IMR-90 (cell line): Measurements from ENCODE around the gene RNF112. TPM values are rescaled to one million over a fixed set of nuclear protein-coding genes. Genes with fewer than 3 reads are reported as not detected.

Experiments used
- ATAC-seq: fragments of 200-7000 bp; cut with Tn5 transposase; 2 replicates; pipeline ENCODE4 v1.9.1; 2020; ENCODE audit warnings: low read depth, mild to moderate bottlenecking, moderate library complexity
- BruUV-seq: library from RNA; stranded (reverse); fragments of 400-500 nt; replicated peaks from 2 replicates; lab custom pipeline; 2021; lab: Mats Ljungman, UMichigan
- CTCF ChIA-PET: fragments of 300-600 bp; formaldehyde crosslinking; extraction: SDS; loops from one replicate; lab custom pipeline; 2021; ENCODE audit warnings: antibody characterized with exemption; lab: Yijun Ruan, JAX
- POLR2A ChIA-PET: fragments of 300-600 bp; sonication (Branson Sonifier 250); formaldehyde crosslinking; loops from one replicate; lab custom pipeline; 2022; ENCODE audit warnings: antibody characterized with exemption; ENCODE audit not compliant: unreplicated experiment; lab: Charles Lee
- DNase-seq: peaks from one replicate; pipeline ENCODE4 v3.0.0; 2013
- H2AFZ ChIP-seq: replicated peaks from 2 replicates; pipeline ENCODE3; 2013; ENCODE audit warnings: low read length, mild to moderate bottlenecking; ENCODE audit not compliant: poor library complexity
- H2AK5ac ChIP-seq: 2 replicates; pipeline ENCODE4 v1.6.1; 2013; ENCODE audit warnings: low read depth, low read length, inconsistent platforms
- H2AK9ac ChIP-seq: replicated peaks from 2 replicates; pipeline ENCODE3; 2013; ENCODE audit warnings: mild to moderate bottlenecking, low read depth, low read length, moderate library complexity; ENCODE audit not compliant: poor library complexity
- H2BK120ac ChIP-seq: 2 replicates; pipeline ENCODE4 v1.6.1; 2013; ENCODE audit warnings: low read depth, low read length, inconsistent platforms
- H2BK15ac ChIP-seq: 3 replicates; pipeline ENCODE4 v1.6.1; 2013; ENCODE audit warnings: low read depth, low read length, inconsistent platforms
- H2BK20ac ChIP-seq: 2 replicates; pipeline ENCODE4 v1.6.1; 2013; ENCODE audit warnings: low read depth, mild to moderate bottlenecking, inconsistent platforms, low read length, moderate library complexity
- H2BK5ac ChIP-seq: 2 replicates; pipeline ENCODE4 v1.6.1; 2013; ENCODE audit warnings: mild to moderate bottlenecking, low read depth, low read length, inconsistent platforms; ENCODE audit not compliant: poor library complexity, severe bottlenecking
- H3K14ac ChIP-seq: replicated peaks from 2 replicates; pipeline ENCODE4 v1.6.1; 2013; ENCODE audit warnings: low read depth, low read length, inconsistent platforms
- H3K18ac ChIP-seq: 2 replicates; pipeline ENCODE4 v1.6.1; 2013; ENCODE audit warnings: low read depth, low read length, control low read depth
- H3K23ac ChIP-seq: 2 replicates; pipeline ENCODE4 v1.6.1; 2013; ENCODE audit warnings: low read depth, low read length, inconsistent platforms
- H3K27ac ChIP-seq: 2 replicates; pipeline ENCODE4 v1.5.1; 2013; ENCODE audit warnings: mild to moderate bottlenecking, control low read depth, low read length; ENCODE audit not compliant: insufficient read depth
- H3K27me3 ChIP-seq: 2 replicates; pipeline ENCODE4 v1.6.1; 2013; ENCODE audit warnings: low read length; ENCODE audit not compliant: control insufficient read depth, insufficient read depth
- H3K36me3 ChIP-seq: 2 replicates; pipeline ENCODE4 v1.6.1; 2013; ENCODE audit warnings: low read length, mixed read lengths; ENCODE audit not compliant: control insufficient read depth, insufficient read depth
- H3K4ac ChIP-seq: 2 replicates; pipeline ENCODE4 v1.6.1; 2013; ENCODE audit warnings: low read depth, low read length, inconsistent platforms
- H3K4me1 ChIP-seq: 2 replicates; pipeline ENCODE4 v1.6.1; 2013; ENCODE audit warnings: low read length, mixed read lengths; ENCODE audit not compliant: control insufficient read depth, insufficient read depth
- H3K4me2 ChIP-seq: 2 replicates; pipeline ENCODE4 v1.6.1; 2013; ENCODE audit warnings: low read depth, mild to moderate bottlenecking, control low read depth, low read length, moderate library complexity
- H3K4me3 ChIP-seq: 2 replicates; pipeline ENCODE4 v1.5.1; 2013; ENCODE audit warnings: low read depth, mild to moderate bottlenecking, control low read depth, low read length, moderate library complexity; ENCODE audit not compliant: insufficient read depth
- H3K56ac ChIP-seq: 2 replicates; pipeline ENCODE4 v1.6.1; 2013; ENCODE audit warnings: low read length, inconsistent platforms; ENCODE audit not compliant: insufficient read depth; ENCODE audit errors: extremely low read depth
- H3K79me1 ChIP-seq, 2 experiments: 2 replicates each; pipeline ENCODE4 v1.6.1; 2013; ENCODE audit warnings: low read length in 2 of 2, inconsistent platforms in 1 of 2, low read depth in 1 of 2
- H3K9ac ChIP-seq: 2 replicates; pipeline ENCODE4 v1.6.1; 2013; ENCODE audit warnings: low read depth, low read length, control low read depth
- H3K9me1 ChIP-seq: 2 replicates; pipeline ENCODE4 v1.6.1; 2013; ENCODE audit warnings: low read length, inconsistent platforms; ENCODE audit not compliant: insufficient read depth
- H3K9me3 ChIP-seq: 2 replicates; pipeline ENCODE4 v1.6.1; 2013; ENCODE audit warnings: low read length; ENCODE audit not compliant: control insufficient read depth, insufficient read depth
- H4K20me1 ChIP-seq: 2 replicates; pipeline ENCODE4 v1.6.1; 2013; ENCODE audit warnings: low read length, inconsistent platforms; ENCODE audit not compliant: insufficient read depth
- H4K5ac ChIP-seq: 2 replicates; pipeline ENCODE4 v1.6.1; 2013; ENCODE audit warnings: mild to moderate bottlenecking, low read depth, low read length, control low read depth
- H4K8ac ChIP-seq, 2 experiments: 2 replicates each; pipeline ENCODE4 v1.6.1; 2013; ENCODE audit warnings: low read depth in 2 of 2, low read length in 2 of 2, control low read depth in 1 of 2, inconsistent platforms in 1 of 2
- H4K91ac ChIP-seq: 2 replicates; pipeline ENCODE4 v1.6.1; 2013; ENCODE audit warnings: low read depth, low read length, inconsistent platforms; ENCODE audit not compliant: insufficient read depth
- CEBPB ChIP-seq: IDR thresholded peaks from 2 replicates; pipeline ENCODE4 v1.6.1; 2012; ENCODE audit warnings: low read depth, low read length, improper control_type of control experiment
- CHD1 ChIP-seq: IDR thresholded peaks from 2 replicates; pipeline ENCODE4 v1.6.1; 2012; ENCODE audit warnings: low read depth, low read length, improper control_type of control experiment
- MAZ ChIP-seq: IDR thresholded peaks from 2 replicates; pipeline ENCODE4 v1.6.1; 2012; ENCODE audit warnings: low read depth, mild to moderate bottlenecking, low read length, improper control_type of control experiment, moderate library complexity, borderline replicate concordance
- NFE2L2 ChIP-seq: fragments of 150-350 bp; IDR thresholded peaks from 2 replicates; pipeline ENCODE4 v1.6.1; 2016; ENCODE audit warnings: low read depth, mild to moderate bottlenecking, low read length
- POLR2A ChIP-seq: IDR thresholded peaks from 2 replicates; pipeline ENCODE4 v1.6.1; 2012; ENCODE audit warnings: mild to moderate bottlenecking, low read depth, low read length
- RAD21 ChIP-seq: IDR thresholded peaks from 2 replicates; pipeline ENCODE4 v1.6.1; 2012; ENCODE audit warnings: low read length, improper control_type of control experiment
- WGBS, 2 experiments: methylation state at CpG; one replicate each; pipeline versions ENCODE4 v1.1.5 to v1.1.7; 2013; ENCODE audit warnings: missing lambda C conversion rate in 2 of 2; ENCODE audit not compliant: insufficient read length in 1 of 2; ENCODE audit errors: extremely low coverage in 2 of 2; 5-methylcytosine and 5-hydroxymethylcytosine counted together
- dilution Hi-C: fragments of 300-500 bp; cut with HindIII; formaldehyde crosslinking; loops from one replicate; pipeline ENCODE4 v1.14.3; 2018; ENCODE audit warnings: low sequenced_read_pairs; ENCODE audit not compliant: unreplicated experiment
- in situ Hi-C: fragments of 300-500 bp; cut with MboI; formaldehyde crosslinking; loops from 3 replicates; pipeline ENCODE4 v1.14.3; 2019; ENCODE audit warnings: low sequenced_read_pairs, inconsistent platforms, mixed read lengths
- intact Hi-C: fragments of 100-400 bp; cut with micrococcal nuclease; formaldehyde crosslinking; loops from 2 replicates; pipeline ENCODE4 v1.10.0; 2022
- polyA plus RNA-seq, 3 experiments: library from polyadenylated mRNA; depleted of rRNA; stranded (reverse); fragments of >200 nt; gene quantifications; 2 replicates each; pipeline ENCODE4 v1.2.3, GENCODE V29; 2012; ENCODE audit warnings: low replicate concordance in 1 of 3
- total RNA-seq: library from RNA; depleted of rRNA; stranded (reverse); fragments of >200 nt; gene quantifications from 2 replicates; pipeline ENCODE4 v1.2.3, GENCODE V29; 2012
- TF ChIP-seq, protein P1 (sequence below): conservative IDR thresholded peaks from 2 replicates; pipeline ENCODE4 v1.5.1; 2012; ENCODE audit warnings: mild to moderate bottlenecking, low read depth, low read length, improper control_type of control experiment
- TF ChIP-seq, protein P2 (sequence below): fragments of 150-350 bp; IDR thresholded peaks from 2 replicates; pipeline ENCODE4 v1.6.1; 2017; ENCODE audit warnings: mild to moderate bottlenecking, antibody characterized with exemption, low read length, low read depth

RNF112 gene
- total and polyA plus RNA-seq, 2 of the 4 experiments (the other 2 are of a cell fraction): 2.5 to 5.7 TPM

DNA sequence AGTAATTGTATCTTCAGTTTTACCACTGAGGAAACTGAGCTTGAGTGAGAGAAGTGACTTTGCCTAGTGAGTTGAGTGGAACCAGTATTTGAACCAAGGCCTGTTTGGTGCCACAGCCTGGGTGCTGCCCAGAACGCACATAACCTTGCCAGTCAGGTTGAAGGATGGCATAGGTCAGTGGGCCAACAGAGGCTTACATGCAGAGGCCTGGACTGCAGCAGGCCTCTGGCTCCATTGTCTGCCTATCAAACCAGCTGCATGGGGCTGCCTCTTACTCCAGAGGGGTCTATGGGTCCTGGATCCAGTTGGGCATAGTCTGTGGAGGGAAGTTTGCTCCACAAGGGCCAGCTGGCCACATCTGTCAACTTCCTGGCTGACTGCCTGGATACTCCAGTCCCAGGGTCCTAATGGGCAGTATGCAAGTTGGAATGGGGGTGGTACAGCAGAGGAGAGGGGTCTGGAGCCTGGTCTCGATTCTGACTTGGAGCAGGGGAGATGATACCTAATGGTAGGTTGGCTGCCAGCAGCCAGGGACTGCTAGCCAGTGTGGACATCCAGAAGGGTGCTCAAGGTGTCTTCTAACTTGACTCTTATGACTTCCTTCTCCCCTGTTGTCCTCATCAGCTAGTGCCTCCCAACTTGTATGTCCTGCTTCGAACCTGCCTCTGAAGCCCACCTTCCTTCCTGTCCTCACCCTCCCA, 11.1 kb upstream of the RNF112 start:
- no peak overlapping the region for H3K4me3 ChIP-seq
- H3K4me2 ChIP-seq: no peak overlapping the region
- H2BK15ac ChIP-seq: no peak overlapping the region
- no peak overlapping the region for H2BK120ac ChIP-seq
- no peaks in the 10 kb centered on the region for H4K20me1 ChIP-seq
- CTCF ChIA-PET: interaction anchor here (0.8 to 1.1 kb wide), 2 partner anchors 10 kb away, joined by 3 read pairs; no protein-coding TSS in a partner anchor
- no peaks in the 10 kb centered on the region for H3K27me3 ChIP-seq
- no peak overlapping the region for H3K4ac ChIP-seq
- peaks cover 4% of the 10 kb centered on the region; the same call in 1 of the 2 replicates for H3K9me1 ChIP-seq
- intact Hi-C loops (no loop called here), in situ Hi-C loops (no loop called here), dilution Hi-C loops (no loop called here)
- H4K91ac ChIP-seq: no peak overlapping the region
- ATAC-seq (no peak), DNase-seq (no peak)
- H2AK9ac ChIP-seq: no peak overlapping the region
- no peak overlapping the region for H3K27ac ChIP-seq
- no peak overlapping the region for H3K18ac ChIP-seq
- H2BK20ac ChIP-seq: no peak overlapping the region
- H2AFZ ChIP-seq: no peak overlapping the region
- POLR2A ChIA-PET: no interaction called here
- no peak overlapping the region for H3K9ac ChIP-seq
- WGBS, 2 experiments: 75% methylated on average over 1 of the region's 3 CpGs; no CpG with 5 or more reads in 1 of the 2 experiments
- TF ChIP-seq CHD1: no peak
- TF ChIP-seq POLR2A: no peak
- no peak for TF ChIP-seq RAD21
- TF ChIP-seq, protein P1, sequence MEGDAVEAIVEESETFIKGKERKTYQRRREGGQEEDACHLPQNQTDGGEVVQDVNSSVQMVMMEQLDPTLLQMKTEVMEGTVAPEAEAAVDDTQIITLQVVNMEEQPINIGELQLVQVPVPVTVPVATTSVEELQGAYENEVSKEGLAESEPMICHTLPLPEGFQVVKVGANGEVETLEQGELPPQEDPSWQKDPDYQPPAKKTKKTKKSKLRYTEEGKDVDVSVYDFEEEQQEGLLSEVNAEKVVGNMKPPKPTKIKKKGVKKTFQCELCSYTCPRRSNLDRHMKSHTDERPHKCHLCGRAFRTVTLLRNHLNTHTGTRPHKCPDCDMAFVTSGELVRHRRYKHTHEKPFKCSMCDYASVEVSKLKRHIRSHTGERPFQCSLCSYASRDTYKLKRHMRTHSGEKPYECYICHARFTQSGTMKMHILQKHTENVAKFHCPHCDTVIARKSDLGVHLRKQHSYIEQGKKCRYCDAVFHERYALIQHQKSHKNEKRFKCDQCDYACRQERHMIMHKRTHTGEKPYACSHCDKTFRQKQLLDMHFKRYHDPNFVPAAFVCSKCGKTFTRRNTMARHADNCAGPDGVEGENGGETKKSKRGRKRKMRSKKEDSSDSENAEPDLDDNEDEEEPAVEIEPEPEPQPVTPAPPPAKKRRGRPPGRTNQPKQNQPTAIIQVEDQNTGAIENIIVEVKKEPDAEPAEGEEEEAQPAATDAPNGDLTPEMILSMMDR: no peak
- no peak for TF ChIP-seq CEBPB
- TF ChIP-seq MAZ: no peak
- TF ChIP-seq, protein P2, sequence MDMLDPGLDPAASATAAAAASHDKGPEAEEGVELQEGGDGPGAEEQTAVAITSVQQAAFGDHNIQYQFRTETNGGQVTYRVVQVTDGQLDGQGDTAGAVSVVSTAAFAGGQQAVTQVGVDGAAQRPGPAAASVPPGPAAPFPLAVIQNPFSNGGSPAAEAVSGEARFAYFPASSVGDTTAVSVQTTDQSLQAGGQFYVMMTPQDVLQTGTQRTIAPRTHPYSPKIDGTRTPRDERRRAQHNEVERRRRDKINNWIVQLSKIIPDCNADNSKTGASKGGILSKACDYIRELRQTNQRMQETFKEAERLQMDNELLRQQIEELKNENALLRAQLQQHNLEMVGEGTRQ: no peak
- TF ChIP-seq NFE2L2: no peak
- no peaks in the 10 kb centered on the region for H3K9me3 ChIP-seq
- H2BK5ac ChIP-seq: no peak overlapping the region
- no peak overlapping the region for H2AK5ac ChIP-seq
- no peak overlapping the region for H4K5ac ChIP-seq
- H3K36me3 ChIP-seq: no peaks in the 10 kb centered on the region
- H3K4me1 ChIP-seq: peaks cover 10% of the 10 kb centered on the region
- BruUV-seq: no TSS peak
- H3K79me1 ChIP-seq: no peaks in the 10 kb centered on the region
- no peak overlapping the region for H3K56ac ChIP-seq
- H3K14ac ChIP-seq: no peak overlapping the region
- no peak overlapping the region for H3K23ac ChIP-seq
- no peak overlapping the region for H4K8ac ChIP-seq
